ENCODE data around the gene CWC27. TPM values are rescaled to one million over a fixed set of nuclear protein-coding genes. Genes with fewer than 3 reads are reported as not detected.

CWC27 gene
- total RNA-seq, 1 donor from 2014 or later, result 16.3 TPM

DNA sequence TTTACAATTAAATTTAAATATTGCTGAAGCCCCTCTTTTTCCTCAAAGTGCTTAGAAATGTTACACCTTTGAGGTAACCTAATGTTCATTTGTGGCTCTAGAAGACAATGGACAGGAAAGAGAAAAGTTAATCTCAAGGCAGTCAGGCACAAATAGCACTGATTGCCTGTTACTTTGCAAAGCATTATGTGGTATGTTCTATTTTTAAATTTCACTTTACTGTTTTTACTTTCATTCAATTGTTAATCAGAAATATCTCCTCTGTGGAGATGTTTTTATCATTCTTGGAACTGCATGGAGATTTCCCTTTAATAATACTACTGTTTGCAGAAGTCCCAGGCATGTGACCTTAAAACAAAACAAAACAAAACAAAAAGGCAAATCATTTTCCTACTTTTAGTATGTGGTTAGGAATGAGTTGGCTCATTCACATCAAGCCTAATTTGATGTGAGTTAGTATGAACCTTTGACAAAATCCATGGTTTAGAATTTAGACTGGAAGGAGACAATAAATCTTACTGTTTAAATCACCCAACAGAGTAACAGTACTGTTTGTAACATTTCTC, 67.5 kb downstream of the CWC27 start:
- TF ChIP-seq, protein P1, sequence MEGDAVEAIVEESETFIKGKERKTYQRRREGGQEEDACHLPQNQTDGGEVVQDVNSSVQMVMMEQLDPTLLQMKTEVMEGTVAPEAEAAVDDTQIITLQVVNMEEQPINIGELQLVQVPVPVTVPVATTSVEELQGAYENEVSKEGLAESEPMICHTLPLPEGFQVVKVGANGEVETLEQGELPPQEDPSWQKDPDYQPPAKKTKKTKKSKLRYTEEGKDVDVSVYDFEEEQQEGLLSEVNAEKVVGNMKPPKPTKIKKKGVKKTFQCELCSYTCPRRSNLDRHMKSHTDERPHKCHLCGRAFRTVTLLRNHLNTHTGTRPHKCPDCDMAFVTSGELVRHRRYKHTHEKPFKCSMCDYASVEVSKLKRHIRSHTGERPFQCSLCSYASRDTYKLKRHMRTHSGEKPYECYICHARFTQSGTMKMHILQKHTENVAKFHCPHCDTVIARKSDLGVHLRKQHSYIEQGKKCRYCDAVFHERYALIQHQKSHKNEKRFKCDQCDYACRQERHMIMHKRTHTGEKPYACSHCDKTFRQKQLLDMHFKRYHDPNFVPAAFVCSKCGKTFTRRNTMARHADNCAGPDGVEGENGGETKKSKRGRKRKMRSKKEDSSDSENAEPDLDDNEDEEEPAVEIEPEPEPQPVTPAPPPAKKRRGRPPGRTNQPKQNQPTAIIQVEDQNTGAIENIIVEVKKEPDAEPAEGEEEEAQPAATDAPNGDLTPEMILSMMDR (IDR thresholded peaks at IDR 0.05), result no peak
- intact Hi-C loops (cut with DNase I), result no loop called here
- H3K27me3 ChIP-seq, result no peaks in the 10 kb centered on the region
- ATAC-seq (no peak), DNase-seq (no peak)
- H3K4me1 ChIP-seq, result peaks cover 4% of the 10 kb centered on the region
- no peak overlapping the region for H3K4me3 ChIP-seq
- H3K9me3 ChIP-seq, result no peaks in the 10 kb centered on the region
- no peaks in the 10 kb centered on the region for H3K36me3 ChIP-seq
- no peak overlapping the region for H3K27ac ChIP-seq

DNA sequence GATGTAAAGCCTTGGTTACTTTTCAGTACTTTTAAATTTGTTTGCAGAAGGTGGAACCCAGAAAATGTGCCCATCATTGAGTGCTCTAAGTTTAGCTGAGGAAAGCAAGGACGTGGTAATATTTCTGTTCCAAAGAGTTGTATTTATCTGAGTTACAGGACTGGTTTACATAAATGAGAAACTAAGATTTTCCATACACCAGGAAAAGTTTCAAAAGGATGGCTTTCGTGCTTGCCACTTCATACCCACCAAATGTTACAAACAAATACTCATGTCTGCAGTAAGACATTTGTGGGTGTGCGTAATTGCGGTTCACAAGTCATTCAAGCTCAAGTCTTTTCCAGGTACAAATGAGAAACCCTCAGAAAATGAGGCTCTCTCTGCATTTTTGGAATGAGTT, 68.1 kb downstream of the CWC27 start:
- peaks cover 4% of the 10 kb centered on the region for H3K4me1 ChIP-seq
- H3K27me3 ChIP-seq, result no peaks in the 10 kb centered on the region
- no peaks in the 10 kb centered on the region for H3K9me3 ChIP-seq

DNA sequence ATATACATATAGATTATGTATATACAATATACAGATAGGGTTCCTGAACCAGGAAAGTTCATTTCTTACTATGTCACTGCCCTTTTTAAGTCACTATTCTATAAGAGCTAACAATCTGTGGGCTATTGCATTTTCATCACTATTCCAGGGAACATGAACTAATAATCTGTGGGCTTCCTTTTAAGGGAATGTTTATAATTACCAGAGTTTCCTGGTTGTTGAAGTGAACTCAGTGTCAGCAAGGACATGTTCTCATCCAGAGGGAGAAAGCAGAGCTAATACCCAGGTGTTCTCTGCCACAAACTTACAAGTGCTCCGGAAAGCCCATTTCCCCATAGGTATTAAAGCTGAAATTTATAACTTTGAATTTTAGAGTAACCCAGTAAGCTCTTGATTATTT, 69.6 kb downstream of the CWC27 start:
- intact Hi-C loops (cut with DNase I), result no loop called here
- no peak overlapping the region for H3K27ac ChIP-seq

More for the DNA sequence above, 68.1 kb downstream of the CWC27 start:
- Histone ChIP-seq H3K36me3 (no peaks in the 10 kb centered on the region), H3K4me3 (no peak overlapping the region), H3K27ac (no peak overlapping the region)
- TF ChIP-seq, protein P1 (IDR thresholded peaks at IDR 0.05), result no peak
- DNase-seq (no peak), ATAC-seq (no peak)
- intact Hi-C loops (cut with DNase I), result no loop called here

DNA sequence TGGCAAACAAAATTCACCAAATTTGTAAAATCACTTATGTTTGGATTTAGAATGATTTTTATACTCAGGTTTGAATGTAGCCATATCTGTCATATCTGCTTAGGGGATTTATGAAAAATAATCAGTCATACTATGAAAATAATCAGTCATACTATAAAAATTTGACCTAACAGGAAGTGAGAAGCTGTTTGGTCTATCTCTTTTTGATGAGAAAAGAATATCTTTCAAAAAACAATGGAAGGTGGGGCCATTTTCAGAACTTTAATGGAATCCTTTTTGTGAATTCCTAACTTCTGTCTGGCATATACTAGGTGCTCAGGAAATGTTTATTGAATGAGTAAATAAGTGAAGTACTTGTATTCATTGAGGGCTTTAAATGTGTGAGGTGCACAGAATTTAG, 70.1 kb downstream of the CWC27 start:
- intact Hi-C loops (cut with DNase I), result no loop called here
- ATAC-seq (no peak), DNase-seq (no peak)
- Histone ChIP-seq H3K27ac (no peak overlapping the region), H3K4me3 (no peak overlapping the region), H3K27me3 (no peaks in the 10 kb centered on the region), H3K36me3 (no peaks in the 10 kb centered on the region), H3K9me3 (no peaks in the 10 kb centered on the region), H3K4me1 (peaks cover 4% of the 10 kb centered on the region)
- TF ChIP-seq, protein P1 (IDR thresholded peaks at IDR 0.05), result no peak

More for the DNA sequence above, 69.6 kb downstream of the CWC27 start:
- H3K27me3 ChIP-seq, result no peaks in the 10 kb centered on the region
- TF ChIP-seq, protein P1 (IDR thresholded peaks at IDR 0.05), result no peak
- H3K4me1 ChIP-seq, result peaks cover 4% of the 10 kb centered on the region
- no peak for DNase-seq
- no peaks in the 10 kb centered on the region for H3K9me3 ChIP-seq
- ATAC-seq, result no peak
- H3K36me3 ChIP-seq, result no peaks in the 10 kb centered on the region
- H3K4me3 ChIP-seq, result no peak overlapping the region

DNA sequence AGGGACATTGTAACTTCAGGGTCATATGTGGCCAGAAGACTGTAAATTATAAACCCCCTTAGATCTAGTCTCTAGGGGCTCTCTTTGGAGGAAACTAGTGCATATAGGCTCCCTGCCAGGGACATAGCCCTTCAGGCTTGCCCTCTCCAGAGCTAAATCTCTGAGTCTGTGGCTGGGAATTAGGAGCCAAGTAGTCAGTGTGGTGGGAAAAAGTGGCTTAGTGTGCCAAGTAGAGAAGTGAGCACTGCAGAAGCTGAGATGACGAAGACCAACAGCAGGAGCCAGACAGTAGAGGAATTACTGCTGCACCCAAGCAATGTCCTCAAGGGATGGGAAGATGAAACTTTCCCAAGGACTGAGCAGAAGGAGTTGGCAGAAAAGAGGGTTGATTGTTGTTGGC, 71.2 kb downstream of the CWC27 start:
- TF ChIP-seq, protein P1 (IDR thresholded peaks at IDR 0.05), result no peak
- intact Hi-C loops (cut with DNase I), result no loop called here
- Histone ChIP-seq H3K9me3 (no peaks in the 10 kb centered on the region), H3K27me3 (no peaks in the 10 kb centered on the region), H3K4me1 (peaks cover 4% of the 10 kb centered on the region), H3K4me3 (no peak overlapping the region), H3K27ac (no peak overlapping the region), H3K36me3 (no peaks in the 10 kb centered on the region)
- ATAC-seq (no peak), DNase-seq (no peak)

DNA sequence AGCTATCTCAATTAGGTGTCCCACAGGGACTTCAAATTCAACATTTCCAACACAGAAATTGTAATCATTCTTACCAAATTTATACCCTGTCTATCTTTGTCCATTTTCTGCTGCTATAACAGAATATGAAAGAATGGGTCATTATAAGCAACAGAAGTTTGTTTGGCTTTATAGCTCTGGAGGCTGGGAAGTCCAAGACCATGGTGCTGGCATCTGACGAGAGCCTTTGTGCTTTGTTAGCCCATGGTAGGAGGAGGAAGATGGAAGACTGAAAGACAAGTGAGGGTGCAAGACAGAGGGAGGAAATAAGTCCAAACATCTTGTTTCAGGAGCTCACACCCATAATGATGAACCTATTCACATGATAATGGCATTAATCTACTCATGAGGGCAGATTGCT, 72.2 kb downstream of the CWC27 start:
- Histone ChIP-seq H3K27ac (no peak overlapping the region), H3K4me1 (peaks cover 4% of the 10 kb centered on the region), H3K4me3 (no peak overlapping the region), H3K9me3 (peaks cover 6% of the 10 kb centered on the region), H3K36me3 (no peaks in the 10 kb centered on the region), H3K27me3 (no peaks in the 10 kb centered on the region)
- ATAC-seq, result no peak
- TF ChIP-seq, protein P1 (IDR thresholded peaks at IDR 0.05), result no peak
- intact Hi-C loops (cut with DNase I), result no loop called here
- DNase-seq, result no peak
